HG03460 (cell line): ENCODE results near the gene ZBTB43.
A peak's percentile ranks its signal among the peaks of the same experiment; 100 is the strongest.
"Not testable (repeated sequence)": the region's sequence is repeated elsewhere in the genome, so short reads cannot be mapped to it uniquely, and the experiment has no call there.

ENCODE experiments used
- ATAC-seq: cut with Tn5 transposase; IDR thresholded peaks from one replicate; pipeline ENCODE4 v1.9.1; 2021; ENCODE audit not compliant: unreplicated experiment

ZBTB43 gene

DNA sequence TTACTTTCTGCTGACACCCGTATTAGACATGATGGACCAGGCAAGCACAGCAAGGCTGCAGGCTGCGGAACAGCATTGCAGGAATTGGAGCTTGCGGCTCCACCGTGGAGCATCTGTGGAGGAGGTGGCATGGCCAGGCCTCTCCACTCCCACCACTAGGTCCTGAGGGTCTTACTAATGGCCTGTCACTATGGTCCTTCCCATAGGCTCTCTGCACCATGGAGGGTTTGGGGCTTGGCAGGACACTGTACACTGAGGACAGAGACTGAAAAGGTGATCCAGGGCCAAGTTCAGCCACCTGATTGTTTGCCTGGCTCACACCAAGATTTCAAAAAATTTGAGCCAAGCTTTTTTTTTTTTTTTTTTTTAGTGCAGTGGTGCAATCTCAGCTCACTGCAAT lies 14.3 kb upstream of the ZBTB43 start:
- ATAC-seq = no peak

DNA sequence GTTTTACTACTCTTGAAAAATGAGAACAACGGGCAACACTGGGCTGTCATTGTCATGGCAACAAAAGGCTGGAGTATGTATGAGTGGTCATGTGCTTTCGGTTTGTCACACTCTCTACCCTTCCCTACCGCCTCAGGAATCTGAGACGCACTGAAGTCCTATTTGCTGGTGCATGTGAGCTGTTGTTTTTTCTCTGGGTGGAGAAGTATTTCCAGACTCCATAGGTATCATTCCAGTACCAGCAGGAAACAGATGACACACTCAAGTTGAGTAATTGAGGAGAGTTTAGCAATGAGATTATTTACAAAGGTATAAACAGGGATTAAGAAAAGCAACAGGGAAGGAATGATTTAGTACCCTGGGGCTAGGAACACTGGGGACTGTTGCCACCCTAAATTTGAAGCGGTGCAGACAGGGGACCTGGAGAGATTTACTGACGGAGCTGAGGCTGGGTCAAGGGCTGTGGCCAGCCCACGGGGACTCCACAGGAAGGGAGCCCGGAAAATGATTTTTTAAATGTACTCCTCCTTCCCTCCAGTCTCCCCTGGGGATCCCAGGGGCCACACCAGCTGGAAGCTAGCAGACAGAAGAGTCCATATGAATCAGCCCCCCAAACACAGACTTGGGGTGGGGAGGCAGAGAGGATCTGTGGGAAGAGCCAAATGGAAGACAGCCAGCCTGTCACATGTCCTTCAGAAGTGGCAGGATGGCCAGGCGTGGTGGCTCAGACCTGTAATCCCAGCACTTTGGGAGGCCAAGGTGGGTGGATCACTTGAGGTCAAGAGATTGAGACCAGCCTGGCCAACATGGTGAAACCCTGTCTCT lies 13.2 kb upstream of the ZBTB43 start:
- ATAC-seq = no peak

DNA sequence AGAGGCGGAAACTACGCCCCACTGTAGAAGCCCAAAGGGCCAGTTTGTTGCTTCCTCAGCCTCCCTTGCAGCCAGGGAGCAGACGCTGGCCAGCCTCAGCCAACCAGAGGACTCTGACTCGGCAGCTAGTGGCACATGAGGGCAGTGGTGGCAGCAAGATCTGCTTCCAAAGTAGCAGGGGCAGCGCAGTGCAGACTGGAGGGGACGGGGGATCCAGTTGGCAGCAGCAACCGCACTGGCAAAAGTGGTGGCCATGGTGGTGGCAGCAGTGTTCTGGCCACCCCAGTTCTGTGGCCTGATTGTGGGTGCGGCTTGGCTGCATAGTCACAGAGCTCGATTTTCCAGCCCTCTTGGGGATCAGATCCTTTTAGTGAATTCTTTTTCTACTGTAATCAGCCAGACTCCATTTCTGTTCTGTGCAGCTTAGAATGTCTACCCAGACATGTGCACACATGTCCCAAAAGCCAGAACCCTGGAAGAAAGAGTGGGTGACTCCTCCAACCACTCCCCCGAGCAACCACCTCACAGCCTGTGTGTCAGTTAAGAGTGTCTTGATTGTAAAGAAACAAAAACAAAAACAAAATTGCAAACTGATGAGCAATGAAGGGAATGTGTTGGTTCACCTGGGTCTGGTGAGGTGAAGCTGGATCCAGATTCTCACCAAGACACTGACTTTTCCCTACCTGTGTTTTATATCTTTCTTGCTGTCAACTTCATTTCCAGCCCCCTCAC lies 11.0 kb upstream of the ZBTB43 start:
- no peak for ATAC-seq

DNA sequence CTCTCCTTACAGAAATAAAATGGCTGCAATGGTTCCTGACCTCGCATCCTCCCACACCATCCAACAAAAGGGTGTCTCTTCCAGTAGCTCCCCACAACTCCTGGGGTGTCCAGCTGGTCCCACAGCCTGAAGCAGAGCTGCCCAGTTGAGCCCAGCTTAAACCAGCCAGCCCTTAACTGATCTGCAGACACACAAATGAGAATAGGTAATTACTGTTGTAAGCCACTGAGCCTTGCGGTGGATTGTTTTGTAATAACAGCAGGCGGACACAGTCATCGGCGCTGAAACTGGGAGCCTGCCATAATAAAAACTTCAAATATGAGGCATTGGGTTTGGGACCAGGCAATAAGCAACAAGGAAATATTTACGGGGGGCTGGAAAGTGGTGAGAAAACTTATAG lies 10.4 kb upstream of the ZBTB43 start:
- no peak for ATAC-seq

DNA sequence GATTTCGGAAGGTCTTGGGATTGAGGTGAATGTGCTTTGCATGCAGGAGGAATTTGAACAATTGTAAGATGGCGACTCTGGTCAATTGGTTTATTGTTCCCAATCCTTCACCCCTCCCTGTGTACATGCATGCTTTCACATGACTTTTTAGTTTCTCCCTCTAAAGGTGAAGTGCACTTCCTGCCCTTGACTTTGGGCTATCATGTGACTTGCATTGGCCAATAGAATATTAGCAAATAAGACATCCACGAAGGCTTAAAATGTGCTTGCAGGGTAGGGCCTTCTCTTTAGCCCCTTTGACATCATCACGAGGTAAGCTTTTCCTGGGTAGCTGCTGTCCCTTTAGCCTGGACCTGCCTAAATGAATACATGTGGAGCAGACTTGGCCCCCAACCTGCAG lies 8.1 kb upstream of the ZBTB43 start:
- no peak for ATAC-seq

DNA sequence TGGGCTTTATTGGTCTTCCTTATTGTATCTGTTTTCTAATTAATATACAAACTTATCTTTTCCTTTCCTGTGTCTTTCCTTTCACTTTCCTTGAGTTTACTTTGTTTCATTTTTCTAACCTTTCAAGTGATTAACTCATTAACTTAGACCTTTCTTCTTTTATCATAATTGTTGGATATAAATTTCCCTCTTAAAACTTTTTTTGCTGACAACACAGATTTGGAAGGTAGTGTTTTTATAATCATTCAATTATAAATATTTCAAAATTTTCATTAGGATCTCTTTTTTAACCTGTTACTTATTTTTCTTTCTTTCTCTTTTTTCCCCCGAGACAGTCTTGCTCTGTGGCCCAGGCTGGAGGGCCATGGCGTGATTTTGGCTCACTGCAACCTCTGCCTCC lies 6.9 kb upstream of the ZBTB43 start:
- no peak for ATAC-seq

DNA sequence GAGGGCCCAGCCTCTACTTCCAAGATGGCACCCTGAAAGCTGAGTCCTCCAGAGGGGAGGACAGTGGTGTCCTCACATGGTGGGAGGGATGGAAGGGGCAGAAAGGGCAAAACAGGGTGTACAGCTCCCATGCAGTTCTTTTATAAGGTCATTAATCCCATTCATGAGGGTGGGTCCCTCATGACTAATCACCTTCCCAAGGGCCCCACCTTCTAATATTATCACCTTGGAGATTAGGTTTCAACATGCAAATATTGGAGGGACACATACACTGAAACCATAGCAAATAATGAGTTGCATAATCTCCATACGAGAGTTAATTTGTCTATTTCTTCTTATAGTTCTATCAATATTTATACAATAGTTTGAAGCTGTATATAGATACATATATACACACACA lies 5.8 kb upstream of the ZBTB43 start:
- no peak for ATAC-seq

DNA sequence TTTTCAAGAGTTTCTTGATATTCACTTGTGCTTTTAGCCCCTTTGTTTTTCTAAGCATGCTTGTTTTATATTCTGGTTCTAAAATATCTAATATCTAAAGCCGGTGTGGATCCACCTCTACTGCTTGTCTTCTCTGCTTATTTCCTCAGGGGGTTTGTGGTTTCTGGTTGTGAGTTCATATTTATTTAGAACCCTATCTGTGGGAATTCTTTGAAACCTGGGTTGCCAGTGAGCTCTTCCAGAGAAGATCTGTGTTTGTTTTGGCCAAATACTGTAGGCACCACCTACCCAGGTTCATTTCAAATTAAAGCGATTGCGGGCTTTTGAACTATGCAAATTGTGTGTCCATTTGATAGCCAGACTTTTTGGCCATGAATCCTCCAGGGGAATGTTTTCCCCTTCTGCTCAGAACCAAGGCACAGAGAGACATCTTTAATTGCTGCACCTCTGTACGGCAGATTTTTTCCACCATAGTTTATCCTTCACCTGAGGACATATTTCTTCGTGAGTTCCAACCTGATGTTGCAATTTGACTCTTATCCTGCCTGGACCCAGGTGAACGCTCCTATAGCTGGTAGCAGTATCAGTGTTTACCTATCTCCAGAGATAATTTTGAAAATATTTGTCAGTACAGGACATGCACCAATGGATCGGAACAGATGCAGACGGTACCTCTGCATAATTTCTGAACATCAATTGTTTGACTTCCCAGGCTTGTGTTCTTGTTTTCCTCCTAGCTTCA lies 2.4 kb upstream of the ZBTB43 start:
- ATAC-seq = no peak

DNA sequence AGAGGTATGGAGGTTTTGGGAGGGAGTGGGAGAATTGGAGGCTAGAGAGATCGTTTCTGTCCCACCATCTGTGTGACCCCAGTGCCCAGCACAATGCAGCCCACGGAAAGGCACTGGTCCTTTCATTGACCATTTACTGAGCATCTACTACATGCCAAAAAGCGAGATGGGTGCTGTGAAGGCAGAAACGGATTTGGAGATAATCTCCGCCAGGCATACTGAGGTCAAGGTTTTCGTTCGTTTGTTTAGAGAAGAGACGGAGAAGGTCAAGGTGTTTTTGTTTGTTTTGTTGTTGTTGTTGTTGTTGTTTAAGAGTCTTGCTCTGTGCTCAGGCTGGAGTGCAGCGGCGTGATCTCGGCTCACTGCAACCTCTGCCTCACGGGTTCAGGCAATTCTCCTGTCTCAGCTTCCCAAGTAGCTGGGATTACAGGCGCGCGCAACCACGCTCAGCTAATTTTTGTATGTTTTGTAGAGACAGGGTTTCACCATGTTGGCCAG lies 593 bp upstream of the ZBTB43 start:
- ATAC-seq = no peak

DNA sequence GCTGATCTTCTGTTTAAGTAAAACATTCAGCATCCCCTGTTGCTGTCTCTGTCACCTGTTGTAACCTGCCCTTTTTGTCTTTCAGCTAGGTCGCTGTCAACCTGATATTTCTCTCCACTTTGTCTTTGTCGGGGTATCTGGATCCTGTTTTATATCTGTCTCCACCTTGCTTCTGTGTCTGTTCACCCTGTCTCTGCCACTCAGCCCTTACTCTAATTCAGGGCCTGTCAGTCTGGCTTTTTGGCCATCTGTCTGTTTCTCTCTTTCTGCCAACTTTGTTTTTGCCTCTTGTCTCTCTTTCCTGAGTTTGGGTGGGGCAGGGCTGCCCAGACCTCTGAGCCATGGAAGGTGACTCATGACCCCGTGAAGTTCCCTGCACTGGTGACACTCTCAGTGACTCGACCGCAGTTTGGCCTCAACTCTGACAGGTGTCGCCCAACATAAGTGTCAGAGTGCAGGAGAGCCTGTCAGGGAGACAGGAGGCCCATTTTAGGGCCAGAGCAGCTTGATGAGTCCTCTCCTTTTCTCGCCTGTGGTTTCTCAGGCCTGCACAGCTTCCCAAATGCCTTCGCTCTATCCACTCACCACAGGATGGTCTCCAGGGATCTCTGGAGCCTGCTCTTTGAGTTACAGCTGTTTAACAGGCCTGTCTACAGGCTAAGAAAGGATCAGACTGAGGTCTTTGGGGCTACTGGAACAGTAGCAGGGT lies 868 bp downstream of the ZBTB43 start:
- ATAC-seq = peak; percentile 66

DNA sequence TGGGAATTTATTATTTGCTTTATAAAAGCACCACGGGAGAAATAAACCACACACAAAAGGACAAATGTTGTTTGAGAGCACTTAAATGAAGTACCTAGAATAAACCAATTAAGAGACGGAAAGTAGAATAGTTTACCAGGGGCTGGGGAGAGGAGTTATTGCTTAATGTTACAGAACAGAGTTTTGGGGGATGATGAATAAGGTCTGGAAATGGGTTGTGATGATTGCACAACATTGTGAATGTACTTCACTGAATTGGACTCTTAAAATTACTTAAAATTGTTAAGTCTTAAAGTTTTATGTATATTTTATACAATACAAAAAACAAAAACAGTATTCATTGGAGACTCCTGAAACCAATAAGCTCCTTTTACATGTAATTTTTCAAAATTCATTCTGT lies 1.5 kb downstream of the ZBTB43 start:
- ATAC-seq = no peak

DNA sequence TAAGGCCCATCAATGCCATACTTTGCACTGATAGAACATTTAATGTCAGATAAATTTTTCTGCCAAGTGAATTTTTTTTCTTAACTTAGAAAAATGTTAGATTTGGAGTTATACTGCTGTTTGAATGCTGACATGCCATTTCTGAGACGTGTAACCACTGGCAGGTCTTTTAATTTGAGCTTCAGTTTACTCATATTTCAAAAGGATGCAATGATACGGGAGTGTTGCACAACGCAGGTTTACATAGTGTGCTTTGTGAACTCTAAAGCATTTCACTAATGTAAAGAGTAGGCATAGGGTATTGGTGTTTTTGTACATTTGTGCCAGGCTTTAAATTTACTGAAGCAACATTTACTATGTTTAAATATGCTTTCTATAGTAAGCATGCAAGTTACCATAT lies 4.2 kb downstream of the ZBTB43 start:
- no peak for ATAC-seq

DNA sequence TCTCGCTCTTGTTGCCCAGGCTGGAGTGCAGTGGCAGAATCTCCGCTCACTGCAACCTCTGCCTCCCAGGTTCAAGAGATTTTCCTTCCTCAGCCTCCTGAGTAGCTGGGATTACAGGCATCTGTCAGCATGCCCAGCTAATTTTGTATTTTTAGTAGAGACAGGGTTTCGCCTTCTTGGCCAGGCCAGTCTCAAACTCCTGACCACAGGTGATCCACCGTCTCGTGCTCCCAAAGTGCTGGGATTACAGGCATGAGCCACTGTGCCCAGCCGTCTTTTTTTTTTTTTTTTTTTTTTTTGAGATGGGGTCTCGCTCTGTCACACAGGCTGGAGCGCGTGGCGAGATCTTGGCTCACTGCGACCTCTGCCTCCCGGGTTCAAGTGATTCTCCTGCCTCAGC lies 5.4 kb downstream of the ZBTB43 start:
- not testable (repeated sequence) for ATAC-seq

DNA sequence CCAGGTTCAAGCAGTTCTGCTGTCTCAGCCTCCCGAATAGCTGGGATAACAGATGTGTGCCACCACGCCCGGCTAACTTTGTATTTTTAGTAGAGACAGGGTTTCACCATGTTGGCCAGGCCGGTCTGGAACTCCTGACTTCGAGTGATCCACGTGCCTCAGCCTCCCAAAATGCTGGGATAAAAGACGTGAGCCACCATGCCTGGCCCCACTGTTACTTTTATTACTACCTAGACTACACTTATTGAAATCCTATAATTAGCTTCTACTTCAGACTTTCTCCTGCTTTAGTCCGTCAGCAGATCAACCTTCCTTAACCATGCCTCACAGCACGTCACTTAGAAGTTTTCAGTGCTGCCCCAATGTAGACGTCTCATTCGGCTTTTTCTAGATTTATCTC lies 8.2 kb downstream of the ZBTB43 start:
- no peak for ATAC-seq

DNA sequence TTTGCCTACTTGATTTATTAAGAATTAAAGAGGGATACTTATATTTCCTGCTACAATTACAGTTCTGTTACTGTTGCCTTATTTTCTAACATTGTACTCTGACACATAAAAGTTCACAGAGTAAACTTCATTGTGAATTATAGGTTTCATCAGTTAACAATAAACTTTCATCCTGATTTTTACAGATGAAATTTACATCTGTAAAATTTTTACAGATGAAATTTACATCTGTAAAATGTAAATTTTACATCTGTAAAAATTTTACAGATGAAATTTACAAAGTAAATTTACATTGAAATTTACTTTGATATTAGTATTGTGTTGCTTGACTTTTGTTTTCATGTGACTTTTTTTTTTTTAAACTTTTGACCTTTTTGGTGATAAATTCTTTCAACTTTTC lies 9.3 kb downstream of the ZBTB43 start:
- ATAC-seq = no peak

DNA sequence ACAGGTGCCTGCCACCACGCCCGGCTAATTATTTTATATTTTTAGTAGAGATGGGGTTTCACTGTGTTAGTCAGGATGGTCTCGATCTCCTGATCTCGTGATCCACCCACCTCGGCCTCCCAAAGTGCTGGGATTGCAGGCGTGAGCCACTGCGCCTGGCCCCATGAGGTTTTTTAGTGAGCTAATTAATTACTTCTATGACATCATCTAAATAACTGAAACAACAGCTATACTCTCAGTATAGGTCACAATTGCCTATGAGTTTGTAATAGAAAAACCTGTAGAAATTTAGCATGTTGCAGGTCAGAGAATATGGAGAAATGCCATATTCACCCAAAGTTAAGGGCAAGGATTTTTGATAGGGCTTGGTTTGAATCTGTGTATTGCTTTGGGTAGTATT lies 12.8 kb downstream of the ZBTB43 start:
- not testable (repeated sequence) for ATAC-seq

DNA sequence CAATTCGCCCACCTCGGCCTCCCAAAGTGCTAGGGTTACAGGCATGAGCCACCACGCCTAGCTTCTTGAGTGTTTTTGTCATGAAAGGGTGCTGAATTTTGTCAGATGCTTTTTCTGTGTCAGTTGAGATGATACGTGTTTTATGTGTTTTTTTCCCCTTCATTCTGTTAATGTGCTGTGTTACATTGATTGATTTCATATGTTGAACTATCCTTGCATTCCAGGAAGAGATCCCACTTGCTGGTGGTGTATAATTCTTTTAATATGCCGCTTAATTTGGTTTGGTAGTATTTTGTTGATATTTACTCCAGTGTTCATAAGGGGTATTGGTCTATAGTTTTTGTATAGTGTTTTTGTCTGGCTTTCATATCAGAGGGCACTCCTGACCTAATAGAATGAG lies 13.6 kb downstream of the ZBTB43 start:
- ATAC-seq = no peak

DNA sequence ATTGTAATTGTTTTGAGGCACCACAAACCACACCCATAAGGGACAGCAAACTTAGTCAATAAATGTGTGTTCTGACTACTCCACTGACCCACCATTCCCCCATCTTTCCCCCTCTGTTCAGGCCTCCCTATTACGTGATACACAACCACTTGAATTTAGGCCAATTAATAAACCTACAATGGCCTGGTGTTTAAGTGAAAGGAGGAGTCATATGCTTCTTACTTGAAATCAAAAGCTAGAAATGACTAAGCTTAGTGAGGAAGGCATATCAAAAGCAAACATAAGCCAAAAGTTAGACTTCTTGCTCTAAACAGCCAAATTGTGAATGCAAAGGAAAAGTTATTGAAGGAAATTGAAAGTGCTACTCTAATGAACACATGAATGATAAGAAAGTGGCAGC lies 14.6 kb downstream of the ZBTB43 start:
- no peak for ATAC-seq

DNA sequence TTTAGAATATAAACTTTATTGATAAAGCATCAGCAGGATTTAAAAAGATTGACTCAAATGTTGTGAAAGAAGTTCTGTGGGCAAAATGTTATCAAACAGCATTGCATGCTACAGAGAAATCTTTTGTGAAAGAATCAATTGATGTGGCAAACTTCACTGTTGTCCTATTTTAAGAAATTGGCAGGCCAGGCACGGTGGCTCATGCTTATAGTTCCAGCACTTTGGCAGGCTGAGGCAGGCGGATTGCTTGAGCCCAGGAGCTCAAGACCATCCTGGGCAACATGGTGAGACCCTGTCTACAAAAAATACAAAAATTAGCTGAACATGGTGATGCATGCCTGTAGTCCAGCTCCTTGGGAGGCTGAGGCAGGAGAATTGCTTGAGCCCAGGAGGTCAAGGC lies 17.4 kb downstream of the ZBTB43 start:
- ATAC-seq = no peak

DNA sequence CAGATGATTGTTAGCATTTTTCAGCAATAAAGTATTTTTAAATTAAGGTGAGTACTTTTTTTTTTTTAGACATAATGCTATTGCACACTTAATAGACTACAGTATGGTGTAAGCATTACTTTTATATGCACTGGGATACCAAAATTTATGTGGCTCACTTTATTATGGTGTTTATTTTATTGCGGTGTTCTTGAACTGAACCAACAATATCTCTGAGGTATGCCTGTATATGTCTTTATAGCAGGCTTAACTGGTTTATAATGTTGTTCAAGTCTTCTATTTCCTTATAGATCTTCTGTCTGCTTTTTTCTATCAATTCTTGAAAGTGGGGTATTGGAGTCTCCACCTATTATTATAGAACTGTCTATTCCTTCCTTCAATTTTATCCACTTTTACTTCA lies 18.0 kb downstream of the ZBTB43 start:
- no peak for ATAC-seq

DNA sequence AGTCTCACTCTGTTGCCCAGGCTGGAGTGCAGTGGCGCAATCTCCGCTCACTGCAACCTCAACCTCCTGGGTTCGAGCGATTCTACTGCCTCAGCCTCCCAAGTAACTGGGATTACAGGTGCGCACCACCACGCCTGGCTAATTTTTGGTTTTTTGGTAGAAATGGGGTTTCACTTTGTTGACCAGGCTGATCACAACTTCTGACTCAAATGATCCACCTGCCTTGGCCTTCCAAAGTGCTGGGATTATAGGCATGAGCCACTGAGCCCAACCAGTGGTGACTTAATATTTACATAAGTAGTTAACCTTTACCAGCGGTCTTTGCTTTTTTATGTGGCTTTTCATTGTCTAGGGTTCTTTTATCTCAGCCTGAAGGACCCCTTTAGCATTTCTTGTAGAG lies 19.2 kb downstream of the ZBTB43 start:
- ATAC-seq = not testable (repeated sequence)
